Ovary (tissue), 3 donors: ENCODE data around the gene SHOX.

Source experiments
- CTCF ChIP-seq, 3 donors: fragments of 450-650 bp in 2 of 3; fragments of 200-600 bp in 1 of 3; IDR thresholded peaks; one replicate each; pipeline versions ENCODE4 v1.5.1 to v1.8.0; 2016 to 2022; ENCODE audit warnings: antibody characterized with exemption in 3 of 3, mild to moderate bottlenecking in 1 of 3
- EP300 ChIP-seq: sonication (generic); formaldehyde crosslinking; IDR thresholded peaks from one replicate; pipeline ENCODE4 v1.6.1; 2017; ENCODE audit warnings: antibody characterized with exemption
- POLR2A ChIP-seq: fragments of 450-650 bp; IDR thresholded peaks from one replicate; pipeline ENCODE4 v1.6.1; 2017; ENCODE audit warnings: antibody characterized with exemption, mild to moderate bottlenecking, moderate library complexity
- donor health status: DM: no; HTN: no; CAD: no.

DNA sequence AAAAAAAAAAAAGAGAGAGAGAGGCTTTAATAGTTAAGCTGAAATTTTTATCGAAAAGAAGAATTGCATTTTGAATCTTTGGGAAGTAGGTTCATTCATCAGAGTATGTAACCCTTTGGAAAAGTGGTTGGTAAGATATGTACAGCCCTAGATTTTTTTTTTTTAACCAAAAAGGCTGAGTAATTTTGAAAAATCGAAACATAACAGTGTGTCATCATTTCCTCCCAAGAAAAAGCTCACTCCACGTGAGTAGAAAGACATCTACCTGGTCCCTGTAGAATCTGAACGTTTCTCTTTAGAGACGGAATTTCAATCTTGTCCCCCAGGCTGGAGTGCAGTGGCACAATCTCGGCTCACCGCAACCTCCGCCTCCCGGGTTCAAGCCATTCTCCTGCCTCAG lies 16.2 kb downstream of the SHOX start:
- no peak for TF ChIP-seq CTCF (IDR thresholded peaks at IDR 0.05)
- no peak for TF ChIP-seq POLR2A
- no peak for TF ChIP-seq EP300
